ENCODE results near the gene IREB2.
"Not testable (repeated sequence)": the region's sequence is repeated elsewhere in the genome, so short reads cannot be mapped to it uniquely, and the experiment has no call there.

The IREB2 gene

GRCh38 chr15:78492872-78493271 is 54.9 kb downstream of the IREB2 start:
- no peak for DNase-seq

- DNase-seq = no peak
These were observed 63.8 kb downstream of the IREB2 start for GRCh38 chr15:78501857-78502256.

GRCh38 chr15:78502641-78503040 is 64.6 kb downstream of the IREB2 start:
- DNase-seq = no peak

- DNase-seq = peak; percentile 44
These were observed 69.2 kb downstream of the IREB2 start, which contains the start of gene HYKK for GRCh38 chr15:78506971-78507830. TSS of gene HYKK (plus strand) at chr15:78507577. CDS start at chr15:78513089, 5,512 bp downstream.

- no peak for DNase-seq
These were observed 69.8 kb downstream of the IREB2 start for GRCh38 chr15:78507831-78508160.

GRCh38 chr15:78508272-78508671 is 70.3 kb downstream of the IREB2 start:
- no peak for DNase-seq

- no peak for DNase-seq
These were observed 71.8 kb downstream of the IREB2 start for GRCh38 chr15:78509726-78510312.

- DNase-seq = not testable (repeated sequence)
These were observed 82.0 kb downstream of the IREB2 start for GRCh38 chr15:78520035-78520434.

- DNase-seq = no peak
These were observed 86.2 kb downstream of the IREB2 start for GRCh38 chr15:78524230-78524629.

GRCh38 chr15:78527325-78527724 is 89.3 kb downstream of the IREB2 start:
- no peak for DNase-seq

- no peak for DNase-seq
These were observed 95.3 kb downstream of the IREB2 start for GRCh38 chr15:78533331-78533730.

GRCh38 chr15:78536134-78536533 is 98.1 kb downstream of the IREB2 start:
- no peak for DNase-seq

- no peak for DNase-seq
These were observed 99.4 kb downstream of the IREB2 start for GRCh38 chr15:78537266-78537905.

GRCh38 chr15:78538358-78538757 is 100.3 kb downstream of the IREB2 start:
- no peak for DNase-seq

- not testable (repeated sequence) for DNase-seq
These were observed 101.6 kb downstream of the IREB2 start for GRCh38 chr15:78539464-78540140.

GRCh38 chr15:78540141-78540870 is 102.3 kb downstream of the IREB2 start, which contains the start of gene PSMA4:
TSS of gene PSMA4 (plus strand) at chr15:78540444. CDS start at chr15:78541928, 1,484 bp downstream.
- DNase-seq = peak; percentile 50

GRCh38 chr15:78540871-78541743 is 103.1 kb downstream of the IREB2 start:
- no peak for DNase-seq

GRCh38 chr15:78541744-78542034 is 103.7 kb downstream of the IREB2 start:
- DNase-seq = no peak

- DNase-seq = no peak
These were observed 104.6 kb downstream of the IREB2 start for GRCh38 chr15:78542647-78543046.

- no peak for DNase-seq
These were observed 112.2 kb downstream of the IREB2 start for GRCh38 chr15:78550194-78550593.

- no peak for DNase-seq
These were observed 112.8 kb downstream of the IREB2 start for GRCh38 chr15:78550815-78551214.
